GM18499 (cell line): ENCODE results near the gene CHN2.

Experiments
- ATAC-seq: cut with Tn5 transposase; IDR thresholded peaks from one replicate; pipeline ENCODE4 v1.9.1; 2021; ENCODE audit warnings: moderate number of reproducible peaks; ENCODE audit not compliant: insufficient read depth, unreplicated experiment

The CHN2 gene

DNA sequence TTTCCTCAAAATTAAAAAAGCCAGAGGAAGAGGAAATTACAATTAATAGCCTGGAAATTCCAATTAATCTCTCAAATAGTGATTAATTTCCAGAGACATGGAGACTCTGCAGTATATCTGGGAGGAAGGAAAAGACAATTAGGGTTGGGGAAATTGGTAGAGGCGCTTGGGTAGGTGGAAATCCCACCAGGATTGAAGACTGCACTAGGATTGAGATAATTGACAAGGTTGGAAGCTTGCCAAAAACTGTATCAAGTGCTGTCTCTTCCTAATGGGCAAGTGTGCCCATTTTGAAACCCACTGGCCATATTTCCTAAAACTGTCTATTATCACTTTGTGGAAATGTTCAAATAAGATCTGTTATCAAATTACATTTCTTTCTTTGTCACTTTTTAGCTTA, 21.6 kb downstream of the CHN2 start:
- no peak for ATAC-seq

DNA sequence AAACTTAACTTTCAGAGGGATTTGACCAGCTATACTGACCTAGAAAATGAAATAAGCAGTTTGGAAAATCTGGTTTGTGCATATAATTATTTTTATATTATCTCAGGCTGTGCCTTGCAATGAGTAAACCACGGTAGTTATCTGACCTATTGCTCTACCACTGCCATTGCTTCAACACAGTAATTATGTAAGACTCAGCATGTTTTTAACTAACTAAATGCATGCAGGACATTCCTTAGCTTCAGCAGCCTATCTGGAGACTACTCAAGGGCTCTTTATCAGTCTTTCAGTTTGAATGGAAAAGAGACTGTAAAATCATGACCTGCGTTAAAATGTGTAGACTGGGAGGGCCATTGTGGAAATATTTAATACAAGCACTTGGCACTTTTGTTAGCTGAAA, 22.5 kb downstream of the CHN2 start:
- ATAC-seq: no peak

DNA sequence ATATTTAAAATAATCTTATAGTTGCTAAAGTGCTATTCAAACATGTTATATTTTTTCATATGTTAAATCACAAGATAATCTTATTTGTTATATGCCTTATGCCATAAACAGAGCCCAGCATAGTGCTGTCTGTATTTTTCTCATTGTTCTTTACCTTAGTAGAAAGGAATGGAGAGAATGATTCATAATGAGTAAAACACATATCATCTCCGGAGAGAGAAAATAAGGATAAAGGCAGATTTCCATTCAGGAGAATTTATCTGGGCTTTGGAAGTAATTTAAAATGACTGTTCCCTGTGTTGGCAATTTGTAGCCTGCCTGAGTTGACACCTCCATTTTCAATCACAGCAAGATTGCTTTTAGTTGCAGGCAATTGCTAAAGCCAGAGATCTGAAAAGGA, 30.2 kb downstream of the CHN2 start:
- no peak for ATAC-seq

DNA sequence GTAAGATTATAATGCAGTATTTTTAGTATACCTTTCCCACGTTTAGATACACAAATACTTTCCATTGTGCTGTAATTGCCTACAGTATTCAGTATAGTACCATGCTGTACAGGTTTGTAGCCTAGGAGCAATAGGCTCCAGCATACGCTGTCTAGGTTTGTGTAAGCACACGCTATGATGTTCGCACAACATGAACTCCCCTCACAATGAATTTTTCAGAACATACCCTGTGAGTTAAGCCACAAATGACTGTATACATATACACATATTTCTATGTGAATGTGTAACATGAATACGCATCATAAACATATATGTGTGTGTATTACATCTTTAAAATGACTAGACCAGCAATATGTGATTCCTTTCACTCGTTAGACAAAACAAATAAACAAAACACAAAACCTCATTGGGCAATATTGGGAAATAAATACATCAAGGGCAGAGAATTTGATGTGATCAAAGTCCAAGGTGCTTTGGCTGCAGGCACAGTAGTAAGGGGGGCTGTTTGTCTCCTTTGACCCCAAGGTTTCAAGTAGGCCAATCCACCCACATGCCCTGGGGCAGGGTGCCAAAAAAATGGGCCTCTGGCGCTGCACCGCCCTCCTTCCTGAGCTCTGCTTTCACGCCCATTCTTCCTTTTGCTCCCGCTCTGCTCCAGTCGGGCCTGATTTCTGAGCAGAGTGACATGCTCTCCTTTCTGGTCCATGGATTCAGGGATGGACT, 33.9 kb downstream of the CHN2 start:
- ATAC-seq: no peak

DNA sequence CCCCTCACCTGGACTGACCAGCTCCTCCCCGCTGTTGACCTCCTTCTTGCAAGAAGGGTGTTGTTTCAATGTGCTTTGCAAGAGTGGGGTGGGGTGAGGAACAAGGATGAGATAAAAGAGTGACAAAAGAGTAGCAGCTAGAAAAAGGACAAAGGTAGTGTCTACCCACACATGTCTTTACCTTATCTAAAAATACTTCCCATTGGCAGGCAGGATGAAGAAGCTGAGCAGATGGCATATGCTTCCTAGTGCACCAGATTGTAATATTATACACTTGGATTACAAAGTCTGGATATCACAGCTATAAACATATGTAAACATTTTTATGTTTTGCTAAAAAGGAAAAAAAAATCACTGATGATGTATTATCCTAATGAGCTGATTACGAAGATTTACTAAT, 34.5 kb downstream of the CHN2 start:
- no peak for ATAC-seq

DNA sequence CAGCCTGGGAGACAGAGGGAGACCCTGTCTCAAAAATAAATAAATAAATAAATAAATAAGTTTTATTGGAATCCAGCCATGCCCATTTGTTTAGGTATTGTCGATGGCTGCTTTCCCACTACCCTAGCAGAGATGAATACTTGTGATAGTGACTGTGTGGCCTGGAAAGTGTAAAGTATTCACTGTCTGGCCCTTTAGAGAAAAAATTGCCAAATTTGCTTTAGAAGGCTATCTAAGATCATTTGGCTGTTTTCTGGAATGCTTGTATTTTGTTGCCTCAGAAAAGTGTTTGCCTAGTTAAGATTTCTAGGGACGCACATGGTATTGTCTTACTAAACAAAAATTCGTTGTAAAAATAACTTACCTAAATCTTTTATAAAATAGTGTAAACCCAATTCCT, 35.4 kb downstream of the CHN2 start:
- no peak for ATAC-seq

DNA sequence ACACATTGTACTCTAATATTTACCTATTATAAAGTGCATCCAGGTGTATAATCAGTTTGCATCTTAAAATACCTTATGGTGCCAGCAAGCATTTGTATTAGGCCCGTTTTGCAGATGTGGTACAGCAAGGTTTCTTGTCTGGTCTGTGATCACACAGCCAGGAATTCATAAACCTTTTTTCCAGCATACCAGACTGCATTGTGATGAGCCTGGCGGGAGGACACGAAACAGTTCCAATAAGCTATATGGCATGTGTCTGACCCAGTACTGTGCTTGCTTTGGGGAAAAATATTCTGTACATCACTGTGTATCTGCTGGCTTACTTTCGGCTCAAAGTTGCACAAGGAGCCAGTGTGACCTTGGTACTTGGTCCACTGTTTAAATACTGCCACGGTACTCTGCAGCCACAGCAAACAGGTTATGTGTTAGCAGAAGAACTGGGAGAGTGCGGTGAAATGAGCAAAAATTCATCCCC, 36.3 kb downstream of the CHN2 start:
- ATAC-seq: no peak

DNA sequence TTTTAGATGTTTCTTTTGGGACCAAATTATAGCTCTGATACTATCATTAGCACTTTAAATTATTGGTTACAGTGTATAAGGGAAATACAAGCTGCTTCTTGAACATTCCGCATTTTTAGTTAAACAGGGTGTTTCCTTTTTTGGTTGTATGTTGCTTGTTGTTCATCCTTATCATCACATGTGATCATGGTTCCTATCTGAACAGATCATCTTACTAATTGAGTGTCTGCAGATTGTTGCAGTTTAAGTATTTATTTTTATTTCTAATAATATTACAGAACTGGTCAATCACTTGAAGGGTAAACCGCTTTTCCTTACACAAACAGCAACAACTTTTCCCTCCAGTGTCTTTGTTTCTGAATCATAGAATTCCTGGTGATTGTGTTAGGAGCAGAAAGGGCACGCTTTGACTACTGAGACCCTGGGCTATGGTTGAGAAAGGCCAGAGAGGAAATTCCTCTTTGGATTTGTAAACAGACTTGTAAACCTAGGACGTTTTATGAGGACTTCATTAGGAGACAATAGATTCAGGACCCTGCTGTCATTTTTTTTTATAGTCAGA, 37.2 kb downstream of the CHN2 start:
- ATAC-seq: no peak

DNA sequence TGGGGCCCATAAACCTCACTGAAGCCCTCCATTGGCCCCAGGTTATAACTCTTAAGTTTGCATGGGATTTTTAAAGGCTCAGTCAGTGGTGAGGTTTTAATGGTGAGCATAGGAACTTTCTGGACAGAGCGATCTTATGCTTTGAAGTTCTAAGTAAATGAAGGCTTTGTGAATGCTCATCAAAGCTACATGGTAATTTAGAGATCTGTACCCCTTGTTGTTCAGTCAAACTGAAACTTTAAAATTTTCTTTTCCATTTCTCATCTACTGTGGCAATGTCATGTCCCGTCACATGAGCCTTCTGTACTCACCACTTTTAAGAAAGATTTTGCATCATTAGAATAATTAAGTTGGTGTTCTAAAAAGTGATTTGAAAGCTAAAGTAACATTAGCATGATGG, 39.9 kb downstream of the CHN2 start:
- ATAC-seq: no peak

DNA sequence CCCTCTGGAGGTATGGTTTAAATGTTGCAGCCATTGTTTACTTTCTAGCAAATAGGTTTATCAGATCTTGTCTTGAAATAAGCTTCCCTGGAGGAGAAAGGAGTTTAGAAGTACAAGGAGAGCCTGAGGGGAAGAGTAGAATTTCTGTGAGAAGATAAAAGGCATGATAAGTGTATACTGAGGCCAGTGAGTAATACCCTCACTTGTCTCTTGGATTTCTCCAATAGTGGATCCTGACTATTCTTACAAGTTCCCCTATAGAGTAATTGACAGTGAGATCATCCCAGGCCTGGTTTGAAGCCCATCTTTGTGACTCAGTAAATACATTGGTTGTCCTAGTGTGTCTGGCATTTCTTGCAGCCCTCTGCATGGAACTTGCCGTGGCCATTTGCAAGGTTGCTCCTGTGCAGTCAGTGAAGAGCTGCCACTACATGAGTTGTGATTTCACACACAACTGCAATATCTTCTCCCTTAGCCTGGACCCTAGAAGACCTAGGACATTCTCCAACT, 41.6 kb downstream of the CHN2 start:
- no peak for ATAC-seq

DNA sequence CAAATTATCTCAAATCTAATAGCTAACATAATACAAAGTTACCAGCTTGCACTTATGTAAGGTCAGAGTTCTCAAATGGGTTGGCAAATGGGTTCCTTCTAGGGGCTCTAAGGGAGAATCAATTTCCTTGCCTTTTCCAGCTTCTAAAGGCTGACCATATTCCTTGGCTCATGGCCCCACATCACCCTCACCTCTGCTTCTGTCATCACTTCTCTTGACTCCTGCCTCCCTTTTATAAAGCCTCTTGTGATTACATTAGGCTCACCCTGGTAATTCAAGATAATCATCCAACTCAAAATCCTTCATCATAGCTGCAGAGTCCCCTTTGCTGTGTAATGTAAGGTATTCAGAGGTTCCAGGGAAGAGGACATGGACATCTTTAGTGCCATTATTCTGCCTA, 42.1 kb downstream of the CHN2 start:
- no peak for ATAC-seq

DNA sequence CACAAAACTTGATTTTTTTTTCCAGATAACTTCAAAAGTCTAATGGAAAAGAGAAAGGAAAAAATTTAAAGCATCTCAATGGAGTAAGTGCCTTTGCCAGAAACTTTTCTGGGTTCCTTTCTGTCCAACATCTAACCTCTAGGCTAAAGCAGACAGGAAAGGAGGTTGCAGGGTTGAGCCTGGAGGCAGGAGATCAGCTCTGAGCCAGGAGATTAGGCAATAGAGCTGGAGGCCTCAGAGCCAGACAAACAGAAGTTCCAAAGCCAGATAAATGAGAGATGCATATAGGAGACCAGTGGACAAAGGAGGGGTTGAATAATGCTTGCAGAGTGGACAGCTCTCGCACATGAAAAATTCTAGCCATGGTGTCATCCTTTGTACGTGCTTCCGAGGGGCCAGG, 42.9 kb downstream of the CHN2 start:
- ATAC-seq: no peak

DNA sequence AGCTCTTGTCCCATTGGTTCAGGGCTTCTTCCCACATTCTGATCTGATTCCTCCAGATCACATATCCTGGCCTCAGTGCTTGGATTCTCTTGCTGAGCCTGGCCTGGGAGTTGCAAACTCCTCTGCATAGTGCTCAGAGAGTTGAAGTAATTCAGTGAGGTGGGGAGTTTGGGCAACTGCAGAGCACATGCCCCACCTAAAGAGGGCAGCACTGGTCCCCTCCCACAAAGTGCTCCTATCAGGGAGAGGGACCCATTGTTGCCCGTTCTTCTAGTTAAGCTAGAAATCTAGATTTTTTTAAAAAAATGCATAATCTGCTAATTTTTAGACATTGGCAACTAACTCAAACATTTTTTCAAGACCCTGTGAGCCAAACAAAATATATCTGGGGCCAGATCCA, 45.1 kb downstream of the CHN2 start:
- ATAC-seq: no peak

DNA sequence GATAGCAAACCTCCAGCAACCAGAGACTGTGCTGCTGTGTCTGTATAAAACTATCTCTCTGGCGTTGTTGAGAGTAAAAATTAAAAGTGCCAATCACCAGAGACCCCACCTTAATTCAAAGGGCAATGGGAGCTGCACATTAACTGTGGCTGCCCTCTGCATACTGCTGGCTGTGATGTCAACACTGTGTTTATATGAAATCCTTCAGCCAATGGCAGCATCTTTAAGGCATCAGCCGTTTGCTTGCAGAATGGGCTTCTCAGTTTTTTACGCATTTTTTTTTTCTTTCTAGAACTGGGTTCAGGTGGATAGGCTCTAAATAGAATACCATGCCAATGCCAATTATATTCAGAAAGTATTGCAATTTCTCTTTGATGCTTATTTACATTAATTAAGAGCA, 47.7 kb downstream of the CHN2 start:
- ATAC-seq: no peak

DNA sequence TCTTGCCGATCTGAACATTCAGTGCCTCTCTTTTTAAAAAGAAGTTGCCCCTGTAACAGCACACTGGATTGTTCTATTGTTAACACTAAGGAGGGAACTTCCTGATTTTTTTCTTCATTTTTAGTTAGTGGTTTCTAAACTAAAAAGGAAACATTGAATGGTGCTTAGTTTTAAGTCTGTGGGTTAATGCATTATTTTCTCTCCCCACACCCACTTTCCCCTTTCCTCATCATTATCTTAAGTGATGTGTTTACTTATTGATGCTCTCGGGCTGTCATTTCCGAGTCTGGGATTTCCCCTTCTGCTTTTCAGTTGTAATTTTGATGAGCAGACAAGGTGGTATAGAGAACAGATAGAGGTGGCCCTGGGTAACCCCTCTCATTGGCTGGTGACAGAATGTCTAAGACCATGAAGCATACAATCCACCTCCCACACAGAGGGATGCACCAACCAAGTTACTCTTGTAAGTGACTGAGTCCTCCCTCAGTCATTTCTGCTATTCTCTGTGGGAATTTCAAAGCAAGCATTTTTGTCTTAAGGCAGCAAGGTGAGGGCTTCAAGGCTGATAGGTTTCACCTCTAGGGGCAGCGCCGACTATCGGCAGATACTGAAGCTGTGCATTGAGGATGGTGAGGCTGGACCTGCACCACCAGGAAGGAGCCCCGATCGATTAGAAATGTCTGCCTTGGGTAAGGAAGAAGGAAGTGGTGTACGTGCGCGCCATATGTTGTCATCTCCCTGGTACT, 49.5 kb downstream of the CHN2 start:
- ATAC-seq: no peak

DNA sequence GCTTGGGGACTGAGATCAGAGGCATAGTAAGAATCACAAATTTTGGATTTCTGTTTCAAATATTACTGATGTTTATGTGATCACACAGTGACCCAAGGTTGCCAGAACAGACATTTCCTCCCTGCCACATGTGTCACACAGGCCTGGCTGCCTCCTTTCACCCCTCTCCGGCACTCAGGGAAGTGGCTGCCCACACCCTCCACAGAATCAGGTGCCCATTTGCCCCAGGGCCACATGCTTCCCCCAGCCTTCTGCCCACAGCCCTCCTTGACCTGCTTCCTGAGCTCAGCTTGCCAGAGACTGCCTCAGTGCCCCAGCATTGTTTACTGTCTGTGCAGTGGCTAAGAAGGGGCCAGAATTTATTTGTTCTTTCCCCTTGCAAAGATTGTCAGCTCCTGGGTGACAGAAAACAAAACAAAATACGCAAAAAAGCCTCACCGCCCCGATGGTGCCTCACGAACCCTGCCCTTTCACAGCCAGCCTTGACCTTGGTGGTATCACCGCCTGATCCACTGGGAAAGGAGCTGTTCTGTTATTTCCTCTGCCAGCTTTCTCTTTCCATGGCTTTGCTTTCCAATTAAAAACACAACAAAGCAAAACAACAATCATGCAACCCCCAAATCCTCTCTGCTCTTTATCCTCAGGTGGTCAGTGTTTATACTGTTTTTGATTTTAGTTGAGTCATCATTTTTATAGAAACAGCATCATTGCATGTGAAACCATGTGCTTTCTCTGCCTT, 52.8 kb downstream of the CHN2 start:
- ATAC-seq: no peak

DNA sequence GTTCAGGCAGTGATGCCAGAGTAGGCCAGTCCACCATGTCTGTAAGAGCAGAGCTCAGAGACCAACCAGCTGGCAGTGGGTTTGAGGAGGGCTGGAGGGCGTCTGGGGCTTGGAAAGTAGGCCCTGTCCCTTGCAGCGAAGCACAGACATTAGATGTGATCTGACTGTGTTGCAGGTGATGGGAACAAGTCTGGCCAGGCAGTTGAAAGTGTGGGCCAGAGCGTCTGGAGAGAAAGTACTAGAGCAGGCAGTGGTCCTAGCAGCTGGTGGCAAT, 53.3 kb downstream of the CHN2 start:
- ATAC-seq: no peak

DNA sequence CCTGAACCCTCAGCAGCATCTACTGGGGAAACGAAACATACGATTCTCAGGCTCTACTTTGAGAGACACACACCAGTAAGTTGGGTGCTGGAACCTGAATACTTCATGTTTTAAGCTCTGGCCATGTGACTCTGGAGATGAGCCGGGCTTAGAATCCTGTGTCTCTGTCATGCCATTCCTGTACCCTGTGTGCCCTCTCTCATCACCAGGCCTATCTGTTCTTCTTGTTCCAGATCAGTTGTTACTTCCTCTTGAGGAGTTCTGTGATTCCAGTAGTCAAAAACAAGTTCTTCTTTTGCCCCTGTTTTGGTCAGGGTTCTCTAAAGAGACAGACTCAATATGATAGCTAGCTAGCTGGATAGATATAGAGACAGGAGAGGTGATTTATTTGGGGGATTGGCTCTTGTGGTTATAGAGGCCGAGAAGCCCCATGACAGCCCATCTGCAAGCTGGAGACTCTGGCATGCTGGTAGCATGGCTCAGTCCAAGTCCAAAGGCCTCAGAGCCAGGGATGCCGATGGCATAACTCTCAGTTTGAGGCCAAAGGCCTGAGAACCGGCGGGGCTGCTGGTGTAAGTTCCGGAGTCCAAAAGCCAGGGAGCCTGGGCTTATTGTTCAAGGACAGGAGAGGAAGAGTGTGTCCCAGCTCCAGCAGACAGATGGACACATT, 54.3 kb downstream of the CHN2 start:
- ATAC-seq: no peak

DNA sequence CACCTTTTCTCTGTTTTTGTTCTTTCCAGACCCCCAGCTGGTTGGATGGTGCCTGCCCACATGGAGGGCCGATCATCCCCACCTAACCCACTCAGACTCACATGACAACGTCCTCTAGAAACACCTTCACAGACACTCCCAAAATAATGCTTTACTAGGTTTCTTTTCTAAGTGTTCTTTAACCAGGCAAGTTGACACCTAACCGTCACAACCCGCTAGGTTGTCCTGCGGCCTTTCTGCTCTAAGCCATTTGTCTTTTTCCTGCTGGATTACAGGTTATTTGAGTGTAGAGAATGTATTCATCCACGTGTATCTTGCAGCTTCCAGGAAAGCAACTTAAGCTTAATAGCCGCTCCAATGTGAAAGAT, 54.8 kb downstream of the CHN2 start:
- no peak for ATAC-seq

DNA sequence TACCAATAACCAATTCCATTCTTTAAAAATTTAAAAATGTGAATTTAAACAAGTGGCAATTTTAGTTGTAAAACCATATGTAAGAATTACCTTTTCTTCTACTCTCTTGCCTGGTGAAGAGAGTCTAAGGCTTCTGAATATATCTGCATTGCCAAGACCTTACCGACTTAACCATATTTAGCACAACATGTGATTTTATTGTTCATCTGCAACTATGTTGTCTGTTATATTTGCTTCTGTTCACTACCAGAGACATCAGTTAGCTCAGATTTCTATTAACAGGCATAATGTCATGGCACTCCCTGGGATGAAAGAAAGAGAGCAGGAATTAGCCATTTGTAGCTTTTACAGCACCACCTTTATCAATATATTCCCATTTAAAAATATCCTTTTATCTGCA, 55.3 kb downstream of the CHN2 start:
- no peak for ATAC-seq

DNA sequence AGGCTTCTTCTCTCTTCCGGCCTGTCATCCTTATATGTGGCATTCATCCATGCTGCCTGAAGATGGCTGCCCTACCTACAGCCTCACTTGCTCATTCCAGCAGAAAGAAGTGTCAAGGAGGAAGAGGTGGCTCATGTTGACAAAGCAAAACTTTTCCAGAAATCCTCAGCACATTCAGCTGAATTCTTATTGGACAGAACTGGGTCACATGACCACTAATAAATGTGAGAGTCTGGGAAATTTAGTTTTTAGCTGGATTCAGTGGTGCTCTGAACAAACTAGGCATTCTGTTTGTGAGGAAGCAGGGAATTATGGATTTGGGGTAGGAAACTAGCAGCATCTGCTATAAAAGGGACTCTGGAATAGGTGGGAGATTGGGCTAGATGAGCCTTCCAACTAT, 58.6 kb downstream of the CHN2 start:
- no peak for ATAC-seq
